ENCODE data around the gene MRPS31.

The MRPS31 gene

DNA sequence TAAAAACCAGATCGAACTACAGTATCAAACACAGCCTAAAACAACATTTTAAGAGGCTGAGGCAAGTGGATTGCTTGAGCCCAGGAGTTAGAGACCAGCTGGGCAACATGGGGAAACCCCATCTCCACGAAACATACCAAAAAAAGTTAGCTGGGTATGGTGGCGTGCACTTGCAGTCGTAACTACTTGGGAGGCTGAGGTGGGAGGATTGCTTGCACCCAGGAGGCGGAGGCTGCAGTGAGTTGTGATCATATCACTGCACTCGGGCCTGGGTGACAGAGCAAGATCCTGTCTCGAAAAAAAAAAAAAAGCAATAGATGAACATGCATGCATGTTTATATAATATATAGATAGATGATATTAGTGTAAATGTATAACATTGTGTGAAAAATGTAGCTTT is 5.2 kb upstream of the MRPS31 start:
- H3K27ac ChIP-seq, result peak overlapping the region in 7 of 11 experiments; percentile 24 to 77 (median 56); a peak in 8 of 22 replicates
- no peaks in the 10 kb centered on the region for H3K27me3 ChIP-seq
- no peaks in the 10 kb centered on the region for H3K9me3 ChIP-seq (replicated peaks in 1 of 11)
- H4K20me1 ChIP-seq, result no peaks in the 10 kb centered on the region
- no peak for TF ChIP-seq Cebpa-rat (IDR thresholded peaks at IDR 0.05)
- H3K4me3 ChIP-seq, result peak overlapping the region in 2 of 10 experiments; percentile 31 to 45; a peak in 1 of 20 replicates
- no peaks in the 10 kb centered on the region for H3K36me3 ChIP-seq
- H3K9ac ChIP-seq, result peak overlapping the region in 3 of 11 experiments; percentile 0 to 59 (median 27); a peak in 4 of 22 replicates
- H3K4me1 ChIP-seq, result peaks cover 29 to 42% (median 36%) of the 10 kb centered on the region in 10 experiments
- peak overlapping the region; percentile 70 to 94 (median 74) for H3K4me2 ChIP-seq

GRCh38 chr13:40774672-40775071 is 3.7 kb upstream of the MRPS31 start:
- Histone ChIP-seq H3K9ac (no peak overlapping the region), H3K9me3 (replicated peaks in 1 of 11) (no peaks in the 10 kb centered on the region), H3K27ac (no peak overlapping the region), H3K4me3 (no peak overlapping the region), H3K4me2 (no peak overlapping the region), H3K36me3 (no peaks in the 10 kb centered on the region), H4K20me1 (no peaks in the 10 kb centered on the region), H3K27me3 (no peaks in the 10 kb centered on the region), H3K4me1 (peaks cover 29 to 41% (median 35%) of the 10 kb centered on the region in 10 experiments)
- TF ChIP-seq Cebpa-rat (IDR thresholded peaks at IDR 0.05), result no peak

DNA sequence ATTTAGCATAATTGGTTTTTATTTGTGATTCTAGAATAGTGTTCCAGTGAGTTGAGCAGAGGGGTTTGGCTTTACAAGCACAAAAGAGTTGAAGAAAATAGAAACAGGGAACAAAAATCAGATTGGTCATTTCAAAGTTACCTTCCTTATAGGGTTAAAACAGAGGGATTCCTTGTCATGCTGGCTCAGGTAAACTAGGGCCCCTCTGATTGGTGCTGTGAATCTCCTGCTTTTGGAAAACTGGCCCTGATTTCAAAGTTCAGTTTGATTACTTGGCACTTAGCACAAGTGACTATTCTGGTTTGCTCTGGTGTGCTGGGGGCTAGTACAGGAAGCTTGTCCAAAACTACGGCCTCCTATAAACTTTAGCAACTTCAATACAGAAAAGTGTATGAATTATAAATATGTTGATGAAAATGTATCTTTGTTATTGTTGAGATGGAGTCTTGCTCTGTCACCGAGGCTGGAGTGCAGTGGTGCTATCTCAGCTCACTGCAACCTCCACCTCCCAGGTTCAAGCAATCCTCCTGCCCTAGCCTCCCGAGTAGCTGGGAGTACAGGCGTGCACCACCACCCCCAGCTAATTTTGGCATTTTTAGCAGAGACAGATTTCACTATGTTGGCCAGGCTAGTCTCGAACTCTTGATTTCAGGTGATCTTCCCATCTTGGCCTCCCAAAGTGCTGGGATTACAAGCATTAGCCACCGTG is 1.9 kb upstream of the MRPS31 start:
- H3K4me3 ChIP-seq, result no peak overlapping the region
- peaks cover 0 to 6% (median 0%) of the 10 kb centered on the region in 11 experiments; a peak in 1 of 22 replicates for H3K36me3 ChIP-seq
- H3K27me3 ChIP-seq, result no peaks in the 10 kb centered on the region
- H3K4me1 ChIP-seq, result peaks cover 32 to 42% (median 37%) of the 10 kb centered on the region in 10 experiments
- TF ChIP-seq Cebpa-rat (IDR thresholded peaks at IDR 0.05), result no peak
- H3K27ac ChIP-seq, result no peak overlapping the region
- no peaks in the 10 kb centered on the region for H4K20me1 ChIP-seq
- no peak overlapping the region for H3K9ac ChIP-seq
- no peak overlapping the region for H3K4me2 ChIP-seq
- no peaks in the 10 kb centered on the region for H3K9me3 ChIP-seq (replicated peaks in 1 of 11)

DNA sequence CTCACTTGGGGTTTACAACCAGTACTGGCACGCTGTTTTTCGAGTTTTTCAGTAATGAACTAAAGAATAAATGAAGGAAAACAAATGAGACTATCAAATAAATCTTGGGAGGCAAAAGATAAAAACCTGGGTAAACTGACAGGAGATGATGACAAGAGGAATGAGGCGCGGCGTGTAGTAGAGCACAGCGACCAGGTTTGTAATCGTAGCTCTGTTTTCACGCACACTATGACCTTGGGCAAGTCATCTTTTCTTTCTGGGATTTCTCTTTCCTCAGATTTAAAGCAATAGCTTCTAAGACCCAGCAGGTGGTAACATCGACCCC is 419 bp downstream of the MRPS31 start:
- H3K36me3 ChIP-seq, result peaks cover 5 to 24% (median 18%) of the 10 kb centered on the region in 11 experiments; a peak in 19 of 22 replicates
- H4K20me1 ChIP-seq, result no peaks in the 10 kb centered on the region; a peak in 1 of 22 replicates
- H3K27me3 ChIP-seq, result no peaks in the 10 kb centered on the region
- TF ChIP-seq Cebpa-rat (IDR thresholded peaks at IDR 0.05), result no peak
- peak overlapping the region; percentile 80 to 92 (median 88) for H3K27ac ChIP-seq
- H3K4me2 ChIP-seq, result peak overlapping the region; percentile 76 to 98 (median 93)
- peaks cover 13 to 18% (median 16%) of the 10 kb centered on the region in 10 experiments for H3K4me1 ChIP-seq
- no peaks in the 10 kb centered on the region for H3K9me3 ChIP-seq (replicated peaks in 1 of 11)
- peak overlapping the region; percentile 86 to 96 (median 90) for H3K9ac ChIP-seq
- peak overlapping the region; percentile 76 to 95 (median 86) for H3K4me3 ChIP-seq

DNA sequence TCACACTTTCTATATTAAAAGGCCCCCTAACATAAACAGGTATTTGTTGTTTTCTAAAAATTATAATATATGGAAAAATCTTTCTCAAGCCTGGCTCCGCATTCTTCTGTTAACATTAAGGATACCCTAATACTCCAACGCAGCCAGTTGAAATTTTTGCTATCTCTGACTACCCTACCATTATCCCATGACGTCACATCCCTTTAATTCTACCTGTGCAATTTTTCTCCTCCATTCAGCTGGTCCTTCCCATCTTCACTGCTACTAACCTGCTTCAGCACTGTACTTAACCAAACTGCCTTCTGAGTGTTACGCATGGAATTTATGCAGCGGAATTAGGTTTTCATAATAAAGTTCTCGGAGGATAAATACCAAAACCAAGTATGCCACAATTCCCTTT is 1.0 kb downstream of the MRPS31 start:
- Histone ChIP-seq H3K4me3 (peak overlapping the region; percentile 76 to 95 (median 86)), H3K36me3 (peaks cover 8 to 30% (median 23%) of the 10 kb centered on the region in 11 experiments; a peak in 20 of 22 replicates), H3K27me3 (no peaks in the 10 kb centered on the region), H3K9me3 (replicated peaks in 1 of 11) (no peaks in the 10 kb centered on the region), H3K27ac (peak overlapping the region in 10 of 11 experiments; percentile 80 to 92 (median 88); a peak in 15 of 22 replicates), H3K4me1 (peaks cover 13 to 18% (median 16%) of the 10 kb centered on the region in 10 experiments), H3K4me2 (peak overlapping the region; percentile 76 to 98 (median 93)), H4K20me1 (no peaks in the 10 kb centered on the region; a peak in 1 of 22 replicates), H3K9ac (peak overlapping the region; percentile 86 to 96 (median 90))
- no peak for TF ChIP-seq Cebpa-rat (IDR thresholded peaks at IDR 0.05)

- no peaks in the 10 kb centered on the region for H3K9me3 ChIP-seq (replicated peaks in 1 of 11)
- H3K4me3 ChIP-seq, result no peak overlapping the region
- H3K27me3 ChIP-seq, result no peaks in the 10 kb centered on the region
- H3K4me2 ChIP-seq, result no peak overlapping the region
- peaks cover 8 to 12% (median 10%) of the 10 kb centered on the region in 10 experiments for H3K4me1 ChIP-seq
- H3K27ac ChIP-seq, result no peak overlapping the region
- H3K36me3 ChIP-seq, result peaks cover 30 to 64% (median 51%) of the 10 kb centered on the region in 11 experiments
- H4K20me1 ChIP-seq, result peaks cover 0 to 12% (median 5%) of the 10 kb centered on the region in 11 experiments; a peak in 8 of 22 replicates
- H3K9ac ChIP-seq, result no peak overlapping the region
- no peak for TF ChIP-seq Cebpa-rat (IDR thresholded peaks at IDR 0.05)
Observed at GRCh38 chr13:40765602-40766001, 5.4 kb downstream of the MRPS31 start.

- H3K36me3 ChIP-seq, result peaks cover 38 to 72% (median 59%) of the 10 kb centered on the region in 11 experiments
- no peaks in the 10 kb centered on the region for H3K9me3 ChIP-seq (replicated peaks in 1 of 11)
- no peak overlapping the region for H3K27ac ChIP-seq
- H3K4me1 ChIP-seq, result peaks cover 2 to 5% (median 4%) of the 10 kb centered on the region in 10 experiments; a peak in 19 of 20 replicates
- TF ChIP-seq Cebpa-rat (IDR thresholded peaks at IDR 0.05), result no peak
- peaks cover 0 to 12% (median 5%) of the 10 kb centered on the region in 11 experiments; a peak in 8 of 22 replicates for H4K20me1 ChIP-seq
- H3K9ac ChIP-seq, result no peak overlapping the region
- H3K4me2 ChIP-seq, result no peak overlapping the region
- no peaks in the 10 kb centered on the region for H3K27me3 ChIP-seq
- H3K4me3 ChIP-seq, result no peak overlapping the region
Observed at GRCh38 chr13:40764587-40765403, 6.2 kb downstream of the MRPS31 start.

DNA sequence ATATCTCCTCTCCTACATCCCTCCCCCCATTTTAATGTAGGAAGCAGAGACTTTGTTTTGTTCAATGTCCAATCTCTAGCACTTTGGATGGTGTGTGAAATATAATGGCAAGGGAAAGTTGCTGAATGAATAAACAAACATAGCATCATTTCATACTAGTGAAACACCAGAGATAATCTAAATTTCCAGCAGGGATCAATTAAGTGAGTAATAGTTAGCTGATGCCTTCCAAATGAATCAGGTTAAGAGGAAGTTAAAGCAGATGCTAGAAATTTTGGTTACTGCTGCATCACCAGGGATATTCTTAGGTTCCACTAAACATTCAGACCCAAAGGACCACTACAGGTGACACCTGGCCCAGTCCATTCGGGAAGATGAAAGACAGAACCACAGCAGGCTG is 8.1 kb downstream of the MRPS31 start:
- H3K9ac ChIP-seq, result no peak overlapping the region
- no peak overlapping the region for H3K4me2 ChIP-seq
- H4K20me1 ChIP-seq, result peaks cover 0 to 12% (median 5%) of the 10 kb centered on the region in 11 experiments; a peak in 8 of 22 replicates
- H3K4me3 ChIP-seq, result no peak overlapping the region
- no peak for TF ChIP-seq Cebpa-rat (IDR thresholded peaks at IDR 0.05)
- H3K9me3 ChIP-seq (replicated peaks in 1 of 11), result no peaks in the 10 kb centered on the region
- peaks cover 54 to 91% (median 78%) of the 10 kb centered on the region in 11 experiments for H3K36me3 ChIP-seq
- no peaks in the 10 kb centered on the region for H3K4me1 ChIP-seq
- no peak overlapping the region for H3K27ac ChIP-seq
- no peaks in the 10 kb centered on the region for H3K27me3 ChIP-seq

- no peaks in the 10 kb centered on the region for H3K4me1 ChIP-seq
- no peaks in the 10 kb centered on the region for H3K9me3 ChIP-seq (replicated peaks in 1 of 11)
- H3K9ac ChIP-seq, result no peak overlapping the region
- no peak overlapping the region for H3K4me3 ChIP-seq
- peaks cover 0 to 10% (median 2%) of the 10 kb centered on the region in 11 experiments; a peak in 7 of 22 replicates for H4K20me1 ChIP-seq
- H3K27me3 ChIP-seq, result no peaks in the 10 kb centered on the region
- H3K27ac ChIP-seq, result no peak overlapping the region
- peaks cover 66 to 96% (median 81%) of the 10 kb centered on the region in 11 experiments for H3K36me3 ChIP-seq
- no peak for TF ChIP-seq Cebpa-rat (IDR thresholded peaks at IDR 0.05)
- H3K4me2 ChIP-seq, result no peak overlapping the region
Observed at GRCh38 chr13:40758811-40759210, 12.2 kb downstream of the MRPS31 start.
